A549 (cell line): ENCODE results near the gene ITPKB.

Experiments used
- CEBPB ChIP-seq, 2 experiments: fragments of >200 bp in 1 of 2; sonication (Bioruptor Twin) in 1 of 2; formaldehyde crosslinking in 1 of 2; IDR thresholded peaks; 2 replicates each; pipeline ENCODE4 v1.6.1; 2012 to 2016
- EP300 ChIP-seq, 2 experiments: fragments of >200 bp; sonication (Bioruptor Twin); formaldehyde crosslinking; IDR thresholded peaks; 2 replicates in 1 of 2; 3 replicates in 1 of 2; pipeline ENCODE4 v1.6.1; 2016 to 2017
- FOSL2 ChIP-seq, 2 experiments: fragments of 450-650 bp in 1 of 2; fragments of >200 bp in 1 of 2; sonication (Bioruptor Twin) in 1 of 2; formaldehyde crosslinking; IDR thresholded peaks; 2 replicates each; pipeline versions ENCODE4 v1.5.0 to v1.6.1; 2016 to 2020; ENCODE audit warnings: mild to moderate bottlenecking in 1 of 2, moderate library complexity in 1 of 2
- HOXA7 ChIP-seq: fragments of 250-450 bp; sonication (Bioruptor Pico); IDR thresholded peaks from 2 replicates; pipeline ENCODE4 v1.5.0; 2020; ENCODE audit warnings: mild to moderate bottlenecking, moderate library complexity
- KDM5A ChIP-seq: fragments of 200-600 bp; sonication (generic); IDR thresholded peaks from 2 replicates; pipeline ENCODE4 v1.6.1; 2016; ENCODE audit warnings: antibody characterized with exemption, mild to moderate bottlenecking
- MAFK ChIP-seq: fragments of 450-650 bp; IDR thresholded peaks from 2 replicates; pipeline ENCODE4 v1.6.1; 2014; ENCODE audit not compliant: partially characterized antibody
- NFE2L2 ChIP-seq: fragments of 150-350 bp; conservative IDR thresholded peaks from 2 replicates; pipeline ENCODE4 v1.6.1; 2014; ENCODE audit warnings: low read length
- POLR2A ChIP-seq: IDR thresholded peaks from 2 replicates; pipeline ENCODE4 v1.6.1; 2012; ENCODE audit warnings: mild to moderate bottlenecking, low read length
- RAD21 ChIP-seq, 2 experiments: fragments of >200 bp in 1 of 2; sonication (Bioruptor Twin) in 1 of 2; formaldehyde crosslinking in 1 of 2; IDR thresholded peaks in 1 of 2; conservative IDR thresholded peaks in 1 of 2; 2 replicates in 1 of 2; 3 replicates in 1 of 2; pipeline ENCODE4 v1.6.1; 2012 to 2018; ENCODE audit warnings: inconsistent platforms in 1 of 2
- RNF2 ChIP-seq: fragments of 200-600 bp; sonication (generic); IDR thresholded peaks from 2 replicates; pipeline ENCODE4 v1.6.1; 2016; ENCODE audit warnings: low read depth, mild to moderate bottlenecking, antibody characterized with exemption, moderate library complexity, borderline replicate concordance
- TP53 ChIP-seq: fragments of 250-450 bp; sonication (Bioruptor Pico); IDR thresholded peaks from 2 replicates; pipeline ENCODE4 v1.5.0; 2021; ENCODE audit warnings: mild to moderate bottlenecking, moderate library complexity
- TF ChIP-seq, protein P1 (sequence below): fragments of >200 bp; sonication (Bioruptor Twin); formaldehyde crosslinking; IDR thresholded peaks from 3 replicates; pipeline ENCODE4 v1.5.1; 2016
- TF ChIP-seq, protein P2 (sequence below): IDR thresholded peaks from 2 replicates; pipeline ENCODE4 v1.6.1; 2012
- TF ChIP-seq, protein P3 (sequence below): fragments of 200-600 bp; sonication (generic); IDR thresholded peaks from 2 replicates; pipeline ENCODE4 v1.6.1; 2016; ENCODE audit warnings: antibody characterized with exemption, mild to moderate bottlenecking, moderate library complexity

DNA sequence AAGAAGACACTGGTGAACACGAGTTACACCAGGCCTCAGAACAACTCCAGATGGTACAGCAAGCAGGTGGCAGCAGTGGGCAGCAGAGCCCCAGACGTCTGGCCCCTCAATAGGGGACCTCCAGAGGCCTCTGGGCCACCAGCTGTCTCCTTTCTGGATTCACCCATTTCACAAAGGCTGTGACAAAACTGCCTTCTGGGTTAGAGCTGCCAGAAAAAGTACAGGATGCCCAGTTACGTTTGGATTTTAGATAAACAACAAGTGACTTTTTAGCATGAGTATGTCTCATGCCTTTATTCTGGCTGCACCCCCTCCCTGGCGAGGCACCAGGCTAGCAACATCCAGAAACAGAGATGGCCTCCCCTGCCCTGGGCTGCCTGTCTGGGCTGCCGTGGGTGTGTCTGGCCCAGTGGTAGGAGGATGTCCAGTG is 30.1 kb downstream of the ITPKB start:
- no peak for TF ChIP-seq POLR2A
- TF ChIP-seq, protein P1, sequence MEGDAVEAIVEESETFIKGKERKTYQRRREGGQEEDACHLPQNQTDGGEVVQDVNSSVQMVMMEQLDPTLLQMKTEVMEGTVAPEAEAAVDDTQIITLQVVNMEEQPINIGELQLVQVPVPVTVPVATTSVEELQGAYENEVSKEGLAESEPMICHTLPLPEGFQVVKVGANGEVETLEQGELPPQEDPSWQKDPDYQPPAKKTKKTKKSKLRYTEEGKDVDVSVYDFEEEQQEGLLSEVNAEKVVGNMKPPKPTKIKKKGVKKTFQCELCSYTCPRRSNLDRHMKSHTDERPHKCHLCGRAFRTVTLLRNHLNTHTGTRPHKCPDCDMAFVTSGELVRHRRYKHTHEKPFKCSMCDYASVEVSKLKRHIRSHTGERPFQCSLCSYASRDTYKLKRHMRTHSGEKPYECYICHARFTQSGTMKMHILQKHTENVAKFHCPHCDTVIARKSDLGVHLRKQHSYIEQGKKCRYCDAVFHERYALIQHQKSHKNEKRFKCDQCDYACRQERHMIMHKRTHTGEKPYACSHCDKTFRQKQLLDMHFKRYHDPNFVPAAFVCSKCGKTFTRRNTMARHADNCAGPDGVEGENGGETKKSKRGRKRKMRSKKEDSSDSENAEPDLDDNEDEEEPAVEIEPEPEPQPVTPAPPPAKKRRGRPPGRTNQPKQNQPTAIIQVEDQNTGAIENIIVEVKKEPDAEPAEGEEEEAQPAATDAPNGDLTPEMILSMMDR: no peak
- no peak for TF ChIP-seq TP53 (CRISPR knock-in tag)
- TF ChIP-seq HOXA7 (CRISPR knock-in tag): no peak
- TF ChIP-seq, protein P2, sequence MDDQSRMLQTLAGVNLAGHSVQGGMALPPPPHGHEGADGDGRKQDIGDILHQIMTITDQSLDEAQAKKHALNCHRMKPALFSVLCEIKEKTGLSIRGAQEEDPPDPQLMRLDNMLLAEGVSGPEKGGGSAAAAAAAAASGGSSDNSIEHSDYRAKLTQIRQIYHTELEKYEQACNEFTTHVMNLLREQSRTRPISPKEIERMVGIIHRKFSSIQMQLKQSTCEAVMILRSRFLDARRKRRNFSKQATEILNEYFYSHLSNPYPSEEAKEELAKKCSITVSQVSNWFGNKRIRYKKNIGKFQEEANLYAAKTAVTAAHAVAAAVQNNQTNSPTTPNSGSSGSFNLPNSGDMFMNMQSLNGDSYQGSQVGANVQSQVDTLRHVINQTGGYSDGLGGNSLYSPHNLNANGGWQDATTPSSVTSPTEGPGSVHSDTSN: no peak
- no peak for TF ChIP-seq NFE2L2
- TF ChIP-seq MAFK: no peak
- no peak for TF ChIP-seq RNF2
- no peak for TF ChIP-seq RAD21 (conservative IDR thresholded peaks at IDR 0.05 in 1 of 2, IDR thresholded peaks at IDR 0.05 in 1 of 2)
- TF ChIP-seq, protein P3, sequence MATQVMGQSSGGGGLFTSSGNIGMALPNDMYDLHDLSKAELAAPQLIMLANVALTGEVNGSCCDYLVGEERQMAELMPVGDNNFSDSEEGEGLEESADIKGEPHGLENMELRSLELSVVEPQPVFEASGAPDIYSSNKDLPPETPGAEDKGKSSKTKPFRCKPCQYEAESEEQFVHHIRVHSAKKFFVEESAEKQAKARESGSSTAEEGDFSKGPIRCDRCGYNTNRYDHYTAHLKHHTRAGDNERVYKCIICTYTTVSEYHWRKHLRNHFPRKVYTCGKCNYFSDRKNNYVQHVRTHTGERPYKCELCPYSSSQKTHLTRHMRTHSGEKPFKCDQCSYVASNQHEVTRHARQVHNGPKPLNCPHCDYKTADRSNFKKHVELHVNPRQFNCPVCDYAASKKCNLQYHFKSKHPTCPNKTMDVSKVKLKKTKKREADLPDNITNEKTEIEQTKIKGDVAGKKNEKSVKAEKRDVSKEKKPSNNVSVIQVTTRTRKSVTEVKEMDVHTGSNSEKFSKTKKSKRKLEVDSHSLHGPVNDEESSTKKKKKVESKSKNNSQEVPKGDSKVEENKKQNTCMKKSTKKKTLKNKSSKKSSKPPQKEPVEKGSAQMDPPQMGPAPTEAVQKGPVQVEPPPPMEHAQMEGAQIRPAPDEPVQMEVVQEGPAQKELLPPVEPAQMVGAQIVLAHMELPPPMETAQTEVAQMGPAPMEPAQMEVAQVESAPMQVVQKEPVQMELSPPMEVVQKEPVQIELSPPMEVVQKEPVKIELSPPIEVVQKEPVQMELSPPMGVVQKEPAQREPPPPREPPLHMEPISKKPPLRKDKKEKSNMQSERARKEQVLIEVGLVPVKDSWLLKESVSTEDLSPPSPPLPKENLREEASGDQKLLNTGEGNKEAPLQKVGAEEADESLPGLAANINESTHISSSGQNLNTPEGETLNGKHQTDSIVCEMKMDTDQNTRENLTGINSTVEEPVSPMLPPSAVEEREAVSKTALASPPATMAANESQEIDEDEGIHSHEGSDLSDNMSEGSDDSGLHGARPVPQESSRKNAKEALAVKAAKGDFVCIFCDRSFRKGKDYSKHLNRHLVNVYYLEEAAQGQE: no peak
- no peak for TF ChIP-seq FOSL2 (IDR thresholded peaks at IDR 0.05)
- TF ChIP-seq FOSL2 (CRISPR knock-in tag; IDR thresholded peaks at IDR 0.05): no peak
- no peak for TF ChIP-seq KDM5A
- no peak for TF ChIP-seq EP300 (IDR thresholded peaks at IDR 0.05)
- no peak for TF ChIP-seq CEBPB (IDR thresholded peaks at IDR 0.05)
